WERI-Rb-1 (cell line): ENCODE results near the gene ACIN1.

Experiments
- DNase-seq: peaks from one replicate; pipeline ENCODE4 v3.0.0-alpha.2; 2020
- H3K27ac ChIP-seq: fragments of 250-450 bp; sonication (Bioruptor Pico); 2 replicates; pipeline ENCODE4 v1.5.1; 2020; ENCODE audit warnings: mild to moderate bottlenecking, moderate library complexity
- H3K27me3 ChIP-seq: fragments of 250-450 bp; sonication (Bioruptor Pico); 2 replicates; pipeline ENCODE4 v1.5.1; 2021; ENCODE audit warnings: mild to moderate bottlenecking, low read depth, moderate library complexity; ENCODE audit not compliant: insufficient read depth, severe bottlenecking
- H3K36me3 ChIP-seq: fragments of 250-450 bp; sonication (Bioruptor Pico); 2 replicates; pipeline ENCODE4 v1.5.1; 2020; ENCODE audit warnings: mild to moderate bottlenecking, moderate library complexity
- H3K4me3 ChIP-seq: 2 replicates; pipeline ENCODE4 v1.5.1; 2011; ENCODE audit warnings: low read depth, mild to moderate bottlenecking, control low read depth, low read length
- H3K9me3 ChIP-seq: fragments of 250-450 bp; sonication (Bioruptor Pico); 2 replicates; pipeline ENCODE4 v1.5.1; 2021; ENCODE audit warnings: mild to moderate bottlenecking, moderate library complexity; ENCODE audit not compliant: severe bottlenecking
- CTCF ChIP-seq: IDR thresholded peaks from 2 replicates; pipeline ENCODE4 v1.5.1; 2011; ENCODE audit warnings: low read depth, mild to moderate bottlenecking, control low read depth, inconsistent platforms, low read length

ACIN1 gene

GRCh38 chr14:23033251-23033727 is 61.6 kb downstream of the ACIN1 start:
- no peaks in the 10 kb centered on the region for H3K27me3 ChIP-seq
- H3K9me3 ChIP-seq, result no peaks in the 10 kb centered on the region
- no peak overlapping the region for H3K27ac ChIP-seq
- no peak overlapping the region for H3K4me3 ChIP-seq
- no peak for DNase-seq
- no peak for TF ChIP-seq CTCF
- peaks cover 53% of the 10 kb centered on the region for H3K36me3 ChIP-seq

- no peak for DNase-seq
- Histone ChIP-seq H3K9me3 (no peaks in the 10 kb centered on the region), H3K36me3 (peaks cover 60% of the 10 kb centered on the region), H3K27me3 (no peaks in the 10 kb centered on the region), H3K27ac (no peak overlapping the region), H3K4me3 (no peak overlapping the region)
- no peak for TF ChIP-seq CTCF
Measured at GRCh38 chr14:23030936-23031335, 64.0 kb downstream of the ACIN1 start.

- peaks cover 65% of the 10 kb centered on the region for H3K36me3 ChIP-seq
- H3K9me3 ChIP-seq, result no peaks in the 10 kb centered on the region
- no peak for DNase-seq
- peak overlapping the region; percentile 22 for H3K4me3 ChIP-seq
- peak overlapping the region; percentile 93 for H3K27ac ChIP-seq
- TF ChIP-seq CTCF, result no peak
- no peaks in the 10 kb centered on the region for H3K27me3 ChIP-seq
Measured at GRCh38 chr14:23028799-23029198, 66.1 kb downstream of the ACIN1 start.

GRCh38 chr14:23025151-23025814 is 69.7 kb downstream of the ACIN1 start:
- no peak for TF ChIP-seq CTCF
- Histone ChIP-seq H3K4me3 (no peak overlapping the region), H3K27me3 (no peaks in the 10 kb centered on the region), H3K27ac (peak overlapping the region; percentile 93), H3K9me3 (no peaks in the 10 kb centered on the region), H3K36me3 (peaks cover 31% of the 10 kb centered on the region)
- peak; percentile 88 for DNase-seq

GRCh38 chr14:23024612-23025075 is 70.3 kb downstream of the ACIN1 start:
- H3K9me3 ChIP-seq, result no peaks in the 10 kb centered on the region
- no peak for TF ChIP-seq CTCF
- peak; percentile 86 for DNase-seq
- H3K36me3 ChIP-seq, result peaks cover 25% of the 10 kb centered on the region
- H3K27ac ChIP-seq, result peak overlapping the region; percentile 93
- H3K4me3 ChIP-seq, result peak overlapping the region; percentile 13; the same call in 1 of the 2 replicates
- H3K27me3 ChIP-seq, result no peaks in the 10 kb centered on the region

- no peak for DNase-seq
- peaks cover 16% of the 10 kb centered on the region for H3K36me3 ChIP-seq
- H3K27me3 ChIP-seq, result no peaks in the 10 kb centered on the region
- H3K4me3 ChIP-seq, result no peak overlapping the region
- H3K9me3 ChIP-seq, result no peaks in the 10 kb centered on the region
- no peak for TF ChIP-seq CTCF
- H3K27ac ChIP-seq, result peak overlapping the region; percentile 93
Measured at GRCh38 chr14:23023795-23024152, 71.2 kb downstream of the ACIN1 start.
